Caco-2 (cell line): ENCODE data around the gene BRD1. TPM values are rescaled to one million over a fixed set of nuclear protein-coding genes. Genes with fewer than 3 reads are reported as not detected.

Source experiments
- BruUV-seq: library from RNA; stranded (reverse); fragments of 400-500 nt; replicated peaks from 2 replicates; lab custom pipeline; 2021; lab: Mats Ljungman, UMichigan
- CTCF ChIA-PET: fragments of 300-600 bp; sonication (Branson Sonifier 250); formaldehyde crosslinking; loops from one replicate; lab custom pipeline; 2022; ENCODE audit warnings: antibody characterized with exemption; lab: Charles Lee
- POLR2A ChIA-PET: fragments of 300-600 bp; sonication (Branson Sonifier 250); formaldehyde crosslinking; loops from one replicate; lab custom pipeline; 2022; ENCODE audit warnings: antibody characterized with exemption; lab: Charles Lee
- DNase-seq, 2 experiments: peaks; one replicate each; pipeline versions ENCODE4 v3.0.0 to v3.0.0-alpha.2; 2020 to 2022
- H3K27me3 ChIP-seq: replicated peaks from 2 replicates; pipeline ENCODE4 v1.6.0; 2011; ENCODE audit warnings: low read length; ENCODE audit not compliant: control insufficient read depth, insufficient read depth
- H3K36me3 ChIP-seq: 2 replicates; pipeline ENCODE4 v1.5.1; 2011; ENCODE audit warnings: low read length; ENCODE audit not compliant: control insufficient read depth, insufficient read depth
- H3K4me1 ChIP-seq: fragments of 250-450 bp; sonication (Bioruptor Pico); 2 replicates; pipeline ENCODE4 v1.5.1; 2020; ENCODE audit warnings: mild to moderate bottlenecking
- H3K4me3 ChIP-seq: 2 replicates; pipeline ENCODE4 v1.5.1; 2011; ENCODE audit warnings: low read depth, mild to moderate bottlenecking, control low read depth, low read length
- H3K9me3 ChIP-seq: fragments of 250-450 bp; sonication (Bioruptor Pico); 2 replicates; pipeline ENCODE4 v1.5.1; 2020; ENCODE audit warnings: mild to moderate bottlenecking, moderate library complexity
- H3K27ac Mint-ChIP-seq: one replicate; pipeline ENCODE4 v1.8.0; 2022; ENCODE audit warnings: mixed read lengths; ENCODE audit not compliant: unreplicated experiment
- H3K27me3 Mint-ChIP-seq: one replicate; pipeline ENCODE4 v1.8.0; 2022; ENCODE audit warnings: mixed read lengths; ENCODE audit not compliant: insufficient read depth, unreplicated experiment
- H3K36me3 Mint-ChIP-seq: one replicate; pipeline ENCODE4 v1.8.0; 2022; ENCODE audit warnings: mild to moderate bottlenecking, mixed read lengths; ENCODE audit not compliant: insufficient read depth, unreplicated experiment
- H3K4me1 Mint-ChIP-seq: one replicate; pipeline ENCODE4 v1.8.0; 2022; ENCODE audit warnings: low read depth, mixed read lengths; ENCODE audit not compliant: unreplicated experiment
- H3K4me3 Mint-ChIP-seq: one replicate; pipeline ENCODE4 v1.8.0; 2022; ENCODE audit warnings: mild to moderate bottlenecking, moderate library complexity, mixed read lengths; ENCODE audit not compliant: unreplicated experiment
- H3K9me3 Mint-ChIP-seq: one replicate; pipeline ENCODE4 v1.8.0; 2022; ENCODE audit warnings: mixed read lengths; ENCODE audit not compliant: unreplicated experiment
- intact Hi-C: fragments of 100-400 bp; cut with micrococcal nuclease; formaldehyde crosslinking; loops from one replicate; pipeline ENCODE4 v1.10.0; 2022; ENCODE audit not compliant: unreplicated experiment
- total RNA-seq: library from RNA; stranded (reverse); gene quantifications from 2 replicates; pipeline ENCODE4 v1.2.3, GENCODE V29; 2022
- TF ChIP-seq, protein P1 (sequence below), 2 experiments: fragments of 200-600 bp in 1 of 2; IDR thresholded peaks; 1 replicate in 1 of 2; 2 replicates in 1 of 2; pipeline versions ENCODE4 v1.5.1 to v1.8.0; 2011 to 2022; ENCODE audit warnings: antibody characterized with exemption in 1 of 2, control low read depth in 1 of 2, inconsistent platforms in 1 of 2, low read depth in 1 of 2, low read length in 1 of 2, mild to moderate bottlenecking in 1 of 2, moderate library complexity in 1 of 2; ENCODE audit not compliant: insufficient read depth in 1 of 2, severe bottlenecking in 1 of 2, unreplicated experiment in 1 of 2

BRD1 gene
- total RNA-seq, 1 experiment from 2014 or later: 46.9 TPM

DNA sequence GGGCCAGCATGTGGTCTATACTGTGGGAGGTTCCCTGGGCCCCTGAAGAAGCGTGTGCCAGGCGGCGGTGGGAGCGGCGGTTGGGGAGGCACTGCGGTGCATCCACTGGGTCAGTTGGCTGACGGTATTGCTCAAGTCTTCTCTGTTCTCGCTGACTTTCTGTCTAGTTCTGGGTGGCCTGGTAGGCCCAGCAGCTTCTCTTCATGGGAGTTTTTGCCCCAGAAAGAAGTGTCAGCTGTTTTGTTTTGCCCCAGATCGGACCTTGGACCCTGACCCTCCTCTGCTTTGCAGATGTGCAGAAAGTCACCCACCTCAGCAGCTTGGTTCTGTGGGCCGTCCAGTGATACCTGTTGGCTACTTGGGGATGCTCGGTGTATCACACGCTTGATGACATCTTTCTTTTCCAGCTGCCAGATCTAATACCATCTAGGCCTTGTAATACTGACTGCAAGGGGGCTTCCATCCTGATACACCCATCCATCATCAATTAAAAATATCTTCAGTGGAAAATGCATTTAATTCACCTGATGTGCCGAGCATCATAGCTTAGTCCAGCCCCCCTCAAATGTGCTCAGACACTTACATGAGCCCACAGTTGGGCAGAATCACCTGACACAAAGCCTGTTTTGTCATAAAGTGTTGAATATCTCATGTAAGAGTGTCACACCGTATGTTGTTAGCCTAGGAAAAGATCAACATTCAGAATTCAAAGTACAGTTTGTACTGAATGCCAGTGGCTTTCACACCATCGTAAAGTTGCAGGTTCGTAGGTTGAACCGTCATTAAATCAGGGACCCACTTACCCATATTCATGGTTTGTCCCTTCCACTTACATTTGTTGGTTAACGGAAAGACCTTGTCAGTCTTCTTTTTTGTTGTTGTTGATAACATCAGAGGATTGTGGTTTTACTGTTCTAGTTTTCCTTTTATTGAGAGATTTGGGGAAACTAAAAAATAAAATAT is 39.9 kb upstream of the BRD1 start:
- BruUV-seq: no TSS peak
- TF ChIP-seq, protein P1, sequence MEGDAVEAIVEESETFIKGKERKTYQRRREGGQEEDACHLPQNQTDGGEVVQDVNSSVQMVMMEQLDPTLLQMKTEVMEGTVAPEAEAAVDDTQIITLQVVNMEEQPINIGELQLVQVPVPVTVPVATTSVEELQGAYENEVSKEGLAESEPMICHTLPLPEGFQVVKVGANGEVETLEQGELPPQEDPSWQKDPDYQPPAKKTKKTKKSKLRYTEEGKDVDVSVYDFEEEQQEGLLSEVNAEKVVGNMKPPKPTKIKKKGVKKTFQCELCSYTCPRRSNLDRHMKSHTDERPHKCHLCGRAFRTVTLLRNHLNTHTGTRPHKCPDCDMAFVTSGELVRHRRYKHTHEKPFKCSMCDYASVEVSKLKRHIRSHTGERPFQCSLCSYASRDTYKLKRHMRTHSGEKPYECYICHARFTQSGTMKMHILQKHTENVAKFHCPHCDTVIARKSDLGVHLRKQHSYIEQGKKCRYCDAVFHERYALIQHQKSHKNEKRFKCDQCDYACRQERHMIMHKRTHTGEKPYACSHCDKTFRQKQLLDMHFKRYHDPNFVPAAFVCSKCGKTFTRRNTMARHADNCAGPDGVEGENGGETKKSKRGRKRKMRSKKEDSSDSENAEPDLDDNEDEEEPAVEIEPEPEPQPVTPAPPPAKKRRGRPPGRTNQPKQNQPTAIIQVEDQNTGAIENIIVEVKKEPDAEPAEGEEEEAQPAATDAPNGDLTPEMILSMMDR (IDR thresholded peaks at IDR 0.05; ENCODE audit: insufficient read depth in 1 of 2, low read depth in 1 of 2, low read length in 1 of 2, severe bottlenecking in 1 of 2, unreplicated experiment in 1 of 2): no peak
- H3K4me1 Mint-ChIP-seq: no peaks in the 10 kb centered on the region
- no peak for DNase-seq
- no peaks in the 10 kb centered on the region for H3K27me3 Mint-ChIP-seq
- peaks cover 36% of the 10 kb centered on the region for H3K9me3 Mint-ChIP-seq
- H3K27ac Mint-ChIP-seq: no peak overlapping the region
- Histone ChIP-seq H3K4me3 (no peak overlapping the region), H3K9me3 (no peaks in the 10 kb centered on the region; the same call in 1 of the 2 replicates), H3K27me3 (no peaks in the 10 kb centered on the region), H3K4me1 (no peaks in the 10 kb centered on the region), H3K36me3 (0 out of 2 replicates have a peak, but pooled peaks cover 1% of the 10 kb centered on the region)
- POLR2A ChIA-PET: no interaction called here
- no peak overlapping the region for H3K4me3 Mint-ChIP-seq
- peaks cover 63% of the 10 kb centered on the region for H3K36me3 Mint-ChIP-seq
- CTCF ChIA-PET: no interaction called here
- intact Hi-C loops: no loop called here

DNA sequence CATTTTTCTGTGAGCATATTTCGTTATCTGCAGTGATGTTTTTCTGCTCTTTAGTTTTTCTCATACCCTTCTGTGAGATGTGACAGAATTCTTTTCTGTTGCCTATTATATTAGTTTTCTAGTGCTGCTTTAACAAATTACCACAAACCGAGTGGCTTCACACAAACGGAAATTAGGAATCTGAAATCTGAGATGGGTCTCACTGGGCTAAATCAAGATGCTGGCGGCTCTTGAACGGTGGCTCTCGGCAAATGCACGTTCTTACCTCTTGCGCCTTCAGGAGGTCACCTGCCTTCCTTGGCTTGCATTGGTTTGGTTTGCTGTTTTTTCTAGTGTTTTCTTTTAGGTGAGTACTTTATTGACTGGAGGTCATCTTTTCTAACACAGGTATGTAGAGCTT is 39.0 kb upstream of the BRD1 start:
- H3K4me1 ChIP-seq: no peaks in the 10 kb centered on the region
- intact Hi-C loops: no loop called here
- Mint-ChIP-seq H3K4me1 (no peaks in the 10 kb centered on the region), H3K9me3 (peaks cover 36% of the 10 kb centered on the region), H3K27me3 (no peaks in the 10 kb centered on the region), H3K36me3 (peaks cover 58% of the 10 kb centered on the region), H3K27ac (no peak overlapping the region), H3K4me3 (no peak overlapping the region)
- ChIA-PET POLR2A (no interaction called here), CTCF (no interaction called here)
- 0 out of 2 replicates have a peak, but pooled peaks cover 1% of the 10 kb centered on the region for H3K36me3 ChIP-seq
- H3K9me3 ChIP-seq: no peaks in the 10 kb centered on the region; the same call in 1 of the 2 replicates
- BruUV-seq: no TSS peak
- TF ChIP-seq, protein P1 (IDR thresholded peaks at IDR 0.05; ENCODE audit: insufficient read depth in 1 of 2, low read depth in 1 of 2, low read length in 1 of 2, severe bottlenecking in 1 of 2, unreplicated experiment in 1 of 2): no peak
- DNase-seq: no peak
- no peaks in the 10 kb centered on the region for H3K27me3 ChIP-seq
- H3K4me3 ChIP-seq: no peak overlapping the region

DNA sequence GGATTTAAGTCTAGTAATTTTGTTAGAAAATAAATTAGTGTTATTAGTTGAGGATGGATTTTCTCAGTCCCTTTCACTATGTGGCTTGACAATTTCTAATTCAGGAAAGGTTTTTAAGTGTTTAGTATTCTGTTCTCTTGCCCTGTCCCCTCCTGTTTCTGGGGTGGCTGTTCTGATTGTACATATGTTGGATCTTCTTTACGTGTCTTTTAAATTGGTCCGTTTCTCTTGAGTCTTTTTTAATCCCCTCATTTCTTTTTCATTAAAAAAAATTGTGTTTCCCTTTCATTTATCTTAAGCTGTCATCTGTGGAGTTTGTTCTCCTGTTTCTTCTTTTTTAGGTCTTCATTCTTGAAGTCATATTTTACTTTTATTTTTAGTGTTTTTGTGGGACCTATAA is 38.5 kb upstream of the BRD1 start:
- intact Hi-C loops: no loop called here
- no peaks in the 10 kb centered on the region for H3K27me3 ChIP-seq
- H3K36me3 ChIP-seq: 0 out of 2 replicates have a peak, but pooled peaks cover 1% of the 10 kb centered on the region
- no peaks in the 10 kb centered on the region for H3K27me3 Mint-ChIP-seq
- TF ChIP-seq, protein P1 (IDR thresholded peaks at IDR 0.05; ENCODE audit: insufficient read depth in 1 of 2, low read depth in 1 of 2, low read length in 1 of 2, severe bottlenecking in 1 of 2, unreplicated experiment in 1 of 2): no peak
- H3K27ac Mint-ChIP-seq: no peak overlapping the region
- DNase-seq: no peak
- BruUV-seq: no TSS peak
- no peaks in the 10 kb centered on the region for H3K4me1 Mint-ChIP-seq
- peaks cover 58% of the 10 kb centered on the region for H3K36me3 Mint-ChIP-seq
- no peaks in the 10 kb centered on the region; the same call in 1 of the 2 replicates for H3K9me3 ChIP-seq
- CTCF ChIA-PET: no interaction called here
- H3K4me1 ChIP-seq: no peaks in the 10 kb centered on the region
- POLR2A ChIA-PET: no interaction called here
- H3K4me3 ChIP-seq: no peak overlapping the region
- H3K9me3 Mint-ChIP-seq: peaks cover 36% of the 10 kb centered on the region
- H3K4me3 Mint-ChIP-seq: no peak overlapping the region
